Type B pancreatic cell (in vitro differentiated cells): ENCODE results near the gene CPE. TPM values are rescaled to one million over a fixed set of nuclear protein-coding genes. Genes with fewer than 3 reads are reported as not detected.

ENCODE experiments used
- DNase-seq: peaks from one replicate; pipeline ENCODE4 v3.0.0; 2021; ENCODE audit warnings: mixed read lengths; ENCODE audit not compliant: unreplicated experiment; ENCODE audit errors: extremely low spot score
- H3K27ac Mint-ChIP-seq: 2 replicates; pipeline ENCODE4 v1.8.0; 2021; ENCODE audit warnings: mild to moderate bottlenecking, mixed read lengths
- H3K27me3 Mint-ChIP-seq: 2 replicates; pipeline ENCODE4 v1.8.0; 2021; ENCODE audit warnings: mixed read lengths
- H3K36me3 Mint-ChIP-seq: 2 replicates; pipeline ENCODE4 v1.8.0; 2021; ENCODE audit warnings: mixed read lengths
- H3K4me1 Mint-ChIP-seq: one replicate; pipeline ENCODE4 v1.8.0; 2021; ENCODE audit warnings: mixed read lengths; ENCODE audit not compliant: unreplicated experiment
- H3K4me3 Mint-ChIP-seq: 2 replicates; pipeline ENCODE4 v1.8.0; 2021; ENCODE audit warnings: mild to moderate bottlenecking, mixed read lengths
- H3K9me3 Mint-ChIP-seq: 2 replicates; pipeline ENCODE4 v1.8.0; 2021; ENCODE audit warnings: mixed read lengths
- CTCF ChIP-seq: fragments of 200-600 bp; sonication (generic); conservative IDR thresholded peaks from 2 replicates; pipeline ENCODE4 v1.5.0; 2021; ENCODE audit warnings: antibody characterized with exemption, mild to moderate bottlenecking
- total RNA-seq: library from RNA; stranded (reverse); gene quantifications from 2 replicates; pipeline ENCODE4 v1.2.1, GENCODE V29; 2021; ENCODE audit warnings: low replicate concordance

Gene CPE
- total RNA-seq, 1 donor from 2014 or later: 149 TPM

- Mint-ChIP-seq H3K36me3 (no peaks in the 10 kb centered on the region), H3K4me3 (no peak overlapping the region), H3K9me3 (no peaks in the 10 kb centered on the region), H3K27ac (peak overlapping the region; percentile 31), H3K27me3 (no peaks in the 10 kb centered on the region), H3K4me1 (peaks cover 16% of the 10 kb centered on the region)
- no peak for TF ChIP-seq CTCF
- DNase-seq: no peak
These were observed 127.4 kb downstream of the CPE start for GRCh38 chr4:165505958-165506837.

- H3K27ac Mint-ChIP-seq: peak overlapping the region; percentile 31
- H3K36me3 Mint-ChIP-seq: no peaks in the 10 kb centered on the region
- no peaks in the 10 kb centered on the region for H3K9me3 Mint-ChIP-seq
- no peak for DNase-seq
- H3K27me3 Mint-ChIP-seq: no peaks in the 10 kb centered on the region
- H3K4me3 Mint-ChIP-seq: no peak overlapping the region
- peaks cover 16% of the 10 kb centered on the region for H3K4me1 Mint-ChIP-seq
- no peak for TF ChIP-seq CTCF
These were observed 128.0 kb downstream of the CPE start for GRCh38 chr4:165506849-165507248.

- Mint-ChIP-seq H3K27me3 (no peaks in the 10 kb centered on the region), H3K36me3 (no peaks in the 10 kb centered on the region), H3K27ac (no peak overlapping the region), H3K9me3 (no peaks in the 10 kb centered on the region), H3K4me3 (no peak overlapping the region), H3K4me1 (peaks cover 16% of the 10 kb centered on the region)
- no peak for DNase-seq
- TF ChIP-seq CTCF: no peak
These were observed 128.6 kb downstream of the CPE start for GRCh38 chr4:165507381-165507780.

GRCh38 chr4:165508372-165509120, 129.7 kb downstream of the CPE start:
- H3K4me3 Mint-ChIP-seq: no peak overlapping the region
- peaks cover 2% of the 10 kb centered on the region for H3K27me3 Mint-ChIP-seq
- peaks cover 16% of the 10 kb centered on the region for H3K4me1 Mint-ChIP-seq
- no peaks in the 10 kb centered on the region for H3K9me3 Mint-ChIP-seq
- H3K27ac Mint-ChIP-seq: no peak overlapping the region
- H3K36me3 Mint-ChIP-seq: no peaks in the 10 kb centered on the region
- no peak for TF ChIP-seq CTCF
- DNase-seq: no peak

- no peak for TF ChIP-seq CTCF
- H3K9me3 Mint-ChIP-seq: no peaks in the 10 kb centered on the region
- DNase-seq: no peak
- no peaks in the 10 kb centered on the region for H3K36me3 Mint-ChIP-seq
- H3K27ac Mint-ChIP-seq: no peak overlapping the region
- peaks cover 4% of the 10 kb centered on the region for H3K4me1 Mint-ChIP-seq
- no peak overlapping the region for H3K4me3 Mint-ChIP-seq
- H3K27me3 Mint-ChIP-seq: peaks cover 7% of the 10 kb centered on the region
These were observed 133.6 kb downstream of the CPE start for GRCh38 chr4:165512424-165512823.
